WERI-Rb-1 (cell line): ENCODE data around the gene NFS1.
A peak's percentile ranks its signal among the peaks of the same experiment; 100 is the strongest.
"Not testable (repeated sequence)": the region's sequence is repeated elsewhere in the genome, so short reads cannot be mapped to it uniquely, and the experiment has no call there.

ENCODE experiments used
- DNase-seq: peaks from one replicate; pipeline ENCODE4 v3.0.0-alpha.2; 2020
- H3K27ac ChIP-seq: fragments of 250-450 bp; sonication (Bioruptor Pico); 2 replicates; pipeline ENCODE4 v1.5.1; 2020; ENCODE audit warnings: mild to moderate bottlenecking, moderate library complexity
- H3K27me3 ChIP-seq: fragments of 250-450 bp; sonication (Bioruptor Pico); 2 replicates; pipeline ENCODE4 v1.5.1; 2021; ENCODE audit warnings: mild to moderate bottlenecking, low read depth, moderate library complexity; ENCODE audit not compliant: insufficient read depth, severe bottlenecking
- H3K36me3 ChIP-seq: fragments of 250-450 bp; sonication (Bioruptor Pico); 2 replicates; pipeline ENCODE4 v1.5.1; 2020; ENCODE audit warnings: mild to moderate bottlenecking, moderate library complexity
- H3K4me3 ChIP-seq: 2 replicates; pipeline ENCODE4 v1.5.1; 2011; ENCODE audit warnings: low read depth, mild to moderate bottlenecking, control low read depth, low read length
- H3K9me3 ChIP-seq: fragments of 250-450 bp; sonication (Bioruptor Pico); 2 replicates; pipeline ENCODE4 v1.5.1; 2021; ENCODE audit warnings: mild to moderate bottlenecking, moderate library complexity; ENCODE audit not compliant: severe bottlenecking
- TF ChIP-seq, protein P1 (sequence below): IDR thresholded peaks from 2 replicates; pipeline ENCODE4 v1.5.1; 2011; ENCODE audit warnings: low read depth, mild to moderate bottlenecking, control low read depth, inconsistent platforms, low read length

Gene NFS1

DNA sequence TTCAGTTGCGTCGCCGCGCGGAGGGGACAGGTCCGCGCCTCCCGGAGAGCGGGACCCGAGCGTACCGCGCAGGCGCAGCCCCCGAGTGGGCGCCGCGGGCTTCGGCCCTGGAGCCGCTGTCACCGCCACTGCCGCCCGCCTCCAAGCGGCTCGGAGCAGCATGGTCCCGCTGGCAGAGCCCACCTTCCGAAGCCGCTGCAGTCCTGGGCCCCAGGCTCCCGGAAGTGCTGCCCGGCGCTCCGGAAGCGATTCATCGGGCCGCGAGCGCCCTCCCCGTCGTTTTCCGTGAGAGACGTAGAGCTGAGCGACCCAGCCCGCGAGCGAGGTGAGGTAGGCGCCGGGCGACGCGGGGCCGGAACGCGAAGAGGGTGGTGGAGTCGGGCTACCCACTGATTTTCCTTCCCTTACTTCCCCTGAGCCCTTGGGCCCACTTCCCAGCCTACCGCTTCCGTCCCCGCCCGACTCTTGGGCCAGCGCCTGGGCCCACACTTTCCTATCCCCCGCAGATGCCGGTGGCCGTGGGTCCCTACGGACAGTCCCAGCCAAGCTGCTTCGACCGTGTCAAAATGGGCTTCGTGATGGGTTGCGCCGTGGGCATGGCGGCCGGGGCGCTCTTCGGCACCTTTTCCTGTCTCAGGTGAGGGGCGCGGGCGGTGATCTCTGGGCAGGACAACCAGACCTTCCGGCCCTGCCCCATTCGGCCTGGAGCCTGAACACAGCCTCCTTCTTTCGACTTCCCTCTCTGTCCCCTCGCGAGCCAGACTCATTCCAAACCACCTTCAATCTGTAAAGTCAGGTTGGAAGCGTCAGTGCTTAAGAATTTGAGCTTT is at the start of gene NFS1, which contains the start of gene ROMO1:
TSS of gene NFS1 (minus strand) at position 226 of the 830 bp plus-strand sequence. CDS start at position 162, 64 bp downstream.
TSS of gene ROMO1 (plus strand) at position 279 of the 830 bp plus-strand sequence. CDS start at position 507, 228 bp downstream.
- peak; percentile 89 for DNase-seq
- no peaks in the 10 kb centered on the region for H3K9me3 ChIP-seq
- peak within 1 kb of the TSS; percentile 90 for H3K4me3 ChIP-seq
- peaks cover 45% of the 10 kb centered on the region for H3K36me3 ChIP-seq
- peak within 1 kb of the TSS; percentile 82 for H3K27ac ChIP-seq
- TF ChIP-seq, protein P1, sequence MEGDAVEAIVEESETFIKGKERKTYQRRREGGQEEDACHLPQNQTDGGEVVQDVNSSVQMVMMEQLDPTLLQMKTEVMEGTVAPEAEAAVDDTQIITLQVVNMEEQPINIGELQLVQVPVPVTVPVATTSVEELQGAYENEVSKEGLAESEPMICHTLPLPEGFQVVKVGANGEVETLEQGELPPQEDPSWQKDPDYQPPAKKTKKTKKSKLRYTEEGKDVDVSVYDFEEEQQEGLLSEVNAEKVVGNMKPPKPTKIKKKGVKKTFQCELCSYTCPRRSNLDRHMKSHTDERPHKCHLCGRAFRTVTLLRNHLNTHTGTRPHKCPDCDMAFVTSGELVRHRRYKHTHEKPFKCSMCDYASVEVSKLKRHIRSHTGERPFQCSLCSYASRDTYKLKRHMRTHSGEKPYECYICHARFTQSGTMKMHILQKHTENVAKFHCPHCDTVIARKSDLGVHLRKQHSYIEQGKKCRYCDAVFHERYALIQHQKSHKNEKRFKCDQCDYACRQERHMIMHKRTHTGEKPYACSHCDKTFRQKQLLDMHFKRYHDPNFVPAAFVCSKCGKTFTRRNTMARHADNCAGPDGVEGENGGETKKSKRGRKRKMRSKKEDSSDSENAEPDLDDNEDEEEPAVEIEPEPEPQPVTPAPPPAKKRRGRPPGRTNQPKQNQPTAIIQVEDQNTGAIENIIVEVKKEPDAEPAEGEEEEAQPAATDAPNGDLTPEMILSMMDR: peak; percentile 29; the same call in 1 of the 2 replicates
- no peaks in the 10 kb centered on the region for H3K27me3 ChIP-seq

DNA sequence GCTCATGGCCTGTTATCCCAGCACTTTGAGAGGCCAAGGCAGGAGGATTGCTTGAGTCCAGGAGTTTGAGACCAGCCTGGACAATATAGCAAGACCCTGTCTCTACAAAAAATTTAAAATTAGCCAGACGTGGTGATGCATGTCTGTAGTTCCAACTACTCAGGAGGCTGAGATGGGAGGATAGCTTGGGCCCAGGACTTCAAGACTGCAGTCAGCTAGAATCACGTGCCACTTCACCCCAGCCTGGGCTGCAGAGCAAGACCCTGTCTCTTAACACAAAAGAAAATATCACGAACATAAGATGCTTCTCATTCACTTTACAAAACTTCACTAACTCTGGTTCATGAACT is 45.3 kb upstream of the NFS1 start:
- not testable (repeated sequence) for H3K4me3 ChIP-seq, H3K9me3 ChIP-seq, H3K27me3 ChIP-seq, DNase-seq
- Histone ChIP-seq H3K36me3 (peaks cover 24% of the 10 kb centered on the region), H3K27ac (peak overlapping the region; percentile 99)

DNA sequence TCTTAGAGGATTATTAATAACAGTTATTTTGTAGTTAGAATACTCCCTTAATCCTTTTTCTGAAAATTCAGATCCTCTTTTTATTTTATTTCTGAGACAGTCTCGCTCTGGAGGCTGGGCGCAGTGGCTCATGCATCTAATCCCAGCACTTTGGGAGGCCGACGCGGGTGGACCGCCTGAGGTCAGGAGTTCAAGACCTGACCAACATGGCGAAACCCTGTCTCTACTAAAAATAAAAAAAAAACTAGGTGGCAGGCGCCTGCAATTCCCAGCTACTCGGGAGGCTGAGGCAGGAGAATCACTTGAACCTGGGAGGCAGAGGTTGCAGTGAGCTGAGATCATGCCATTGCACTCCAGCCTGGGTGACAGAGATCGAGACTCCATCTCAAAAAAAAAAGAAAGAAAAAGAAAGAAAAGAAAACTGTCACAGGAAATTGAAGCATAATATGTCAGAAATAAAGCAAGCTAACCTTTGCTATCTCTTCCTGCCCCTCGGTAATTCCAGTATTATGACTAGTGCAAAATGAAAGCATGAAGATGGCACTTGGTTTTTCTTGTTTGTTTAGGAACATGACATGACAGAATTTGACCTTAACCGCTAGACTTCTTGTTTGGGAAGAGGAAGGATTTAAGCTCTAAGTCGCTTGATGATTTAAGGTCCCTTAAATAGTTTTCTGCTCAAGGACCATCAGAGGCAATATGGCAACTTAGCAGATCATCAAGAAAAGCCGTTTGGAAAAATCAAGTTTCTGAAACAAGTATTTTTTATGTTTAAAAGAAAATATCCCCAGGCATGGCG is 44.7 kb upstream of the NFS1 start:
- Histone ChIP-seq H3K27me3 (no peaks in the 10 kb centered on the region), H3K4me3 (peak overlapping the region; percentile 47), H3K9me3 (no peaks in the 10 kb centered on the region), H3K36me3 (peaks cover 29% of the 10 kb centered on the region), H3K27ac (peak overlapping the region; percentile 99)
- TF ChIP-seq, protein P1: no peak
- DNase-seq: peak; percentile 77

DNA sequence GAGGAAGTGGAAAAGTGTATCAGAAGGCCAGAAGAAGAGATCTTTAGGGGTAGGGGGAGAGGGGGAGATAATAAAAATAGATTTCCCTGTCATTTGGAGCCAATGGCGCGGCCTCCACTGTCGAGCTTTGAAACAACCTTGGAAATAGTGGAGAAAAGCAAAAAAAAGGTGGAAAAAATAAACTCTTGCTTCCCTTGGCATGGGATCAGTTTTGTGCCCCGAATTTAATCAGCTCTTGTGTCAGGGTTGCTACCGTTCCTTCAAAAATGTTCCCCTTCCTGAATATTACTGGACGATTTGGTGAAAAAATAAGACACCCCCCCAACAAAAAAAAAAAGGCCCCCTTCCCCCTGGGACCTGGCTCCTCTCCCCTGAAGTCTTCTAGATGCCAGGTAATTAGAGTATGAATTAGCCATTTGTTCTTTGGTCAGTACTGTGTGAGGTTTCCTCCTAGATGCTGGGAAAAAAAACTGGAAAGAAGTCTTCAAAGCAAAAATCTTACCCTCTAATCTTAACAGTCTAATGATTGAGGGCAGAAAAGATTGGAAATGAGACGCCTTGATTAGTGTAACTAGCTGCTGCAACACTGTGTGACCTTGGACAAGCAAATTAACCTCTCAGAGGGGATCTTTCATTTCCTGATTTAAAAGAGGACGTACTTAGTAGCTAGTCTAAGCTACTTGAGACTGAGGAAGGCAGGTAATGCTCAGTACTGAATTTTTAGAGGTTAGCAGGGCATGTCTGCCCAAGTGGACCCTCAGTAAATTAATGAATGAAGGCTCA is 43.8 kb upstream of the NFS1 start:
- no peaks in the 10 kb centered on the region for H3K27me3 ChIP-seq
- peak; percentile 49 for DNase-seq
- no peaks in the 10 kb centered on the region for H3K9me3 ChIP-seq
- H3K27ac ChIP-seq: peak overlapping the region; percentile 99
- peak overlapping the region; percentile 47 for H3K4me3 ChIP-seq
- TF ChIP-seq, protein P1: no peak
- peaks cover 39% of the 10 kb centered on the region for H3K36me3 ChIP-seq

DNA sequence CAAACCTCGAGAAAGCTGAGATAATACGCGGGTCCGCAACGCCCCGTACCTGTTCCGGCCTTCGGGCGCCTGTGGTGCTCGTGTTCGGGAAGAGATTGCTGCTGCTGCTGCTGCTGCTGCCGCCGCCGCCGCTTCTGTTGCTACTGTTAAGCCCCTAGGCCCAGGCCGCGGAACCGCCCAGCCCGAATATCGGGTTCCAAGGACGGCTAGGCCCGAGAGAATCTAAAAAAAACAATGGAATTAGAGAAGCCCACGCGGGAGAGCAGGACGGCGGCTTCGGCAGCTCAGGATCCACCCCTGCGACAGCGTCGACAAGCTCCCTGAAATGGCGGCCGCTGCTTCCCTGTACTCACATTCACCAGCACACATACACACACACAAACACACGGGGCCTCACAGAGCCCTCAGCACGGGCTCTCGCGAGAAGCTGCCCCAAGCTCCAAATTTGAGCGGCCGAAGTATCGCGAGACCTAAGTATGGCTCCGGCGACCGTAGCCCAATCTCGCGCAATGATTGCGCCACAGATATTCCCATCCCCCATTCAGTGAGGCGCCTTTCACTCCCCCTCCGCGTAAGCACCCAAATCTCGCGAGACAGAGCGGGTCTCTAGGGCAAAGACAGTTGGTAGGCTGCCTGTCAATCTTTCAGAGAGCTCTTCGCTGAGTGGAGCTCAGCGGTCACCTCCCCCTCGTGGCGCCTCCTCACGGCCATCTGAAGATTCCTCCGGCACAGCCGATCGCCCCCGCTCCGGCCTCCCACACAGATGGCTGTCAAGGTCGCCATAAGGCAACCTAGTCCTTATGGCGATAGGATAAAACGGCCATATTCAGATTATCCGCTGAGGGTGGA is 43.0 kb upstream of the NFS1 start, which contains the start of gene RBM39:
TSS of gene RBM39 (minus strand) at position 369 of the 849 bp plus-strand sequence. CDS start 1,386 bp downstream, outside the sequence.
- peak; percentile 100 for DNase-seq
- Histone ChIP-seq H3K4me3 (peak within 1 kb of the TSS; percentile 94), H3K9me3 (no peaks in the 10 kb centered on the region), H3K27me3 (no peaks in the 10 kb centered on the region), H3K36me3 (peaks cover 47% of the 10 kb centered on the region), H3K27ac (peak within 1 kb of the TSS; percentile 100)
- TF ChIP-seq, protein P1: 0 out of 2 replicates have a peak, but pooled peaks have one; percentile 36
